ENCODE data around the gene DNAJA4. TPM values are rescaled to one million over a fixed set of nuclear protein-coding genes. Genes with fewer than 3 reads are reported as not detected.

DNAJA4 gene
- total RNA-seq, 1 donor from 2014 or later: 53.7 TPM

DNA sequence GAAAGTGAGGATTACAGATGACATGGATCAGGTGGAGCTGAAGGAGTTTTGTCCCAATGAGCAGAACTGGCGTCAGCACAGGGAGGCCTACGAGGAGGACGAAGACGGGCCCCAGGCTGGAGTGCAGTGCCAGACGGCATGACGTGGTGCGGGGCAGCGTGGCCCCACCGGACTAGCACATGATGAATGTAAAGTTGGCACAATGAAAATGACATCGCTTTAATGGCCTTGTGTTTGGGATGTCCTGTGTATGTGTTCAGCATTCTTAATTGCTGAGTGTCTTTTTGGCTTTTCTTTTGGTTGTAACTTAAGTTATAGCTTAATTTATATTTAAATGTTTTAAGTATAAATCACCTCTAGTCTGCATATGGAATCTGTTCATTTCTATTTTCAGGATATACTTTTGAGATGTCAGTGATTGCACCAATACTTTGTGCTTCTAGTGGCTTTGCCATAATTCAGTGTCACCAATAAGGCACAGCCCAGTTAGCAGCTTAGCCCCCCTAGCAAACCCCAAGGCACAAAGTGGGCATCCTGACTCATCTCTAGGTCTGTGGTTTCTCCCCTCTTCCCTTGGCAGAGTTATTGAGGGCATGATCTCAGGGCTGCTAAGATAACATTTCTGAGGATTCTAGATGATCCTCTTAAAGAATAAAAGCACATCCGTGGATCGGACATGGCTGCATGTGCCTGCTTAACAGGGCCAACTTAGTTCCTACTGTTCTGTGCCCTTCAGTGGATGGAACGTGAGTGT is 16.1 kb downstream of the DNAJA4 start:
- no peak for DNase-seq

DNA sequence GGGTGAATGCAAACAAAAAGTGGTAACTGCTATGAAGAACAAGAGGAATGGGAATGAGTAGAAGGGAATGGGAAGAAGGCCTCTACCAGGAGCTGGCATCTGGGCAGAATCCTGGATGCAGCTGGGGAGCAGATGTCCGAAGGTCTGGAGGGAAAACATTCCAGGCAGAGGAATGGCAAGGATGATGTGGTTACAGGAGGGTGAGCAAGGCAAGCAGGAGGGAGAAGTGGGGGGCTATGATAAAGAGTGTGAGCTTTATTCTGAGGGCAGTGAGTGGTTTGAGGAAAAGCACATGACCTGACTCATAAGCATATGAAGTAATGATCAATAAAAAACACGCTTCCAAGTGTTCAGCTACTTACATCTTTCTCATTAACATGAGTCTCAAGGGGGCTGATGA is 18.0 kb downstream of the DNAJA4 start:
- DNase-seq: no peak

DNA sequence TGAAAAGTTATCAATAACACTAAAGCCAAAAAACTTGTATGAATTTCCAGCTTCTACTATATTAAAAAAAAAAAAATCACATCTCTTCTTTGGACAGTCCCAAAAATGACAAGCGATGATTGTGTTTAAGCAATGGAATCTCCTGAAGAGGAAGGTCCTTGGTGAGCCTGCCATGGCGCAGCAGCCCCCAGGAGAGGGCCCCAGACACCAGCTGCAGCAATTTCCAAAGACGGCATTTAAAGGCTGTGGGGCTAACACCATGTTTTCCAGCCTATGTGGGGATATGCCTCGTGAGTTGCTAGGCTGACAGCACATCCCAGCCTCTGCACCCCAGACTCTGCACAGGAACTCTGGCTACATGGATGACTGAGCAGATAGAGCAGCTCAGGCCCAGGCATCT is 20.4 kb downstream of the DNAJA4 start:
- no peak for DNase-seq

DNA sequence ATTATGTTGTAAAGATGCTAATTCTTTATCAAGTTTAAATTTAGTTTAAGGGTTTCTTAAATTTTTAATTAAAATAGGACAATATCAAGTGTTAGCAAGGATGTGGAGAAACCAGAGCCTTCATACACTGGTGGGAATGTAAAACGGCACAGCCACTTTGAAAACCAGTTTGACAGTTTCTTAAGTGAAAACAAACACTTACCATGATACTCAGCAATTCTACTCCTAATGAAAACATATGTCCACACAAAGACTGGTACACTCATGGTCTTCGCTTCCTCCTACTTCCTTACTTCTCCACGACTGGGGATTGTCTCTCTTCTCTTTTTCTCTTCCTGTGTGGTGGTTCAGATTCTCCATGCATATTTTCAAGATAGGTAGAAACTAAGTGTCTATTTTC is 25.9 kb downstream of the DNAJA4 start:
- no peak for DNase-seq

DNA sequence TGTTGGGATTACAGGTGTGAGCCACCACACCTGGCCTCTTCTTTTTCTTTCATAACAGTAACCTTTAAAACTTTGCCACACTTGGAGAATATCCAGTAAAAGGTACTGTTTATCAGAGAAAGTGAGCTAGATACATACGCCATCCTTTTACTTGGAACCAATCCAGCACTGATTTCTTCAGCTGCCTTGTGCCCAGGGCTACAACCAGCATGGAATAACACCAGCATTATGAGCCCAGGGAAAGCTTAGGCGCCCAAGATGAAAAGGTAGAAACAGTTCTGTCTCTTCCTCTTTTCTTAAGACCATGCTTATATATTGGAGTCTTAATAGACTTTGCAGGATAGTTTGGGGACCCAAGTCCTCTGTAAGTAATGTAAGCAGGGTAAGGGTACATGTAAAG is 26.7 kb downstream of the DNAJA4 start:
- DNase-seq: no peak

DNA sequence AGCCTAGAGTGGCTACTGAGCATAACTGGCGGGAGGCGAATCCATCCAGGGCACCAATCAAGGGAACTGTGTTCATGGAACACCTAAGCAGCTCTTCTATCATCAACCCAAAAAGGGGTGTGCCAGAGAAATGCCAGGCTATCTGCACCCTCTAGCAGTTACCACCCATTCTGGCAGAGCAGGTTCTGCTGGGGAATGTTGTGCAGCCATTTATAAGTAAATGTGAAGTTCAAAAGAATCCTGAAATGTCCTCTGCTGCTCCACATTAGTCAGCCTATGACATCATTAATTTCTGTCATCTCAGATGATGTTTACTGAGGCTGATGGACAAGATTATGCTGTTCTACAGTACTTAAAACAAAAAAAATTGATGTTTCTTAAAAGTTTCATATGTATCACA is 27.3 kb downstream of the DNAJA4 start:
- peak; percentile 40 for DNase-seq

DNA sequence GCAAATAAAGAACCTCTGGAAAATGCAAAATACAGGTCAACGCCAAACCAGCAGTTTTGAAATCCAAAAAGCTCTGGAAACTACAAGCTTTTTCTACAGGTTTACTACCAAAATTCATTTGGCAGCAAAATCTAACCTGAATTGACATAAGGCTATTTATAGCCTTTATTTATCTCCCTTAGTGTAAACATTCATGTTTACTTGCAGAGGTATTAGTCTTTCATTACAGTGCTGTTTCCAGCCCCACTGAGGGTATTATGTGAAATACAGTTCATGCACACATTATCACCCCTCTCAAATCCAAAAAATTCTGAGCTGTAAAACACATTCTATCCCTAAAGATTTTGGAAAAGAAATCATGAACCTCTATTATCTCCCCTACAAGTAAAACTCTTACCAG is 27.9 kb downstream of the DNAJA4 start:
- no peak for DNase-seq

DNA sequence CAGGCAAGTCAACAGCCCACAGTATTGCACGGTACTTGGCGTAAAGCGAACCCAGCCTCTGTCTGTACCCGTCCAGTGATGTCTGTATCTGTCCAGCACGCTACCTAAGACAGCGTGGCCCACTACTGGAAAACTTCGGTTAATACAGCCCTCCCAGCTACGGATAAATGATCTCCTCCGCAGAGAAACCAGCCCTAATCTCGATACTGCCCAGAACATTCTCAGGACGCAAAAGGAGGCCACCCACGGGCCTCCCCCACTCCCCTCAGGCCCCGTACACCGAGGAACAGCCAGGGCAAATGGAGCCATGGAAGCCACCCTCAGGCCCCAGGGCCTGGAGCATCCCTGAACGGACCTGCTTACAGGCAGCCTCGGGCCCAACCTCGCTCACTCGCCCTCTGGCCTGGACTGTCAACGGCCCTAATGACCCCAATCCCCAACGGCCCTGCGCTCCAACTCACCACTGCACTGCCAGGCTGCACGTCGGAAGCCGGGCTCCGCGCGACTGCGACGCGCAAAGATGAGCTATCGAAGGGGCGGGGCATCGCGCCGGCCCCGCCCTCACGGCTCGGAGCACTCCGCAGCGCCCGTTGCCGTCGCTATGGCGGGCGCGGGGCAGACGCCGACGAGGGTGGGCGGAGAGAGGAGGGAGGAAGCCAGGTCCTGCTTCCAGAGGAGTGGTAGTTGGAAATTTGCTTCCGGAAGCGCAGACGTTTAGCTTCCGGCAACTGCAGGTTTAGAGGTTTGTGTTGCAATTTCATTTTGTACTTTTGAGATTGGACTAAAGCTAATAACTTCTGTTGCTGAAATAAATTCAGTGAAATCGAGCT is 35.0 kb downstream of the DNAJA4 start, which contains the start of gene SKIC8:
SKIC8 (minus strand) TSS at position 509 of the 830 bp plus-strand sequence. CDS start 3,923 bp downstream, outside the sequence.
- DNase-seq: peak; percentile 97

DNA sequence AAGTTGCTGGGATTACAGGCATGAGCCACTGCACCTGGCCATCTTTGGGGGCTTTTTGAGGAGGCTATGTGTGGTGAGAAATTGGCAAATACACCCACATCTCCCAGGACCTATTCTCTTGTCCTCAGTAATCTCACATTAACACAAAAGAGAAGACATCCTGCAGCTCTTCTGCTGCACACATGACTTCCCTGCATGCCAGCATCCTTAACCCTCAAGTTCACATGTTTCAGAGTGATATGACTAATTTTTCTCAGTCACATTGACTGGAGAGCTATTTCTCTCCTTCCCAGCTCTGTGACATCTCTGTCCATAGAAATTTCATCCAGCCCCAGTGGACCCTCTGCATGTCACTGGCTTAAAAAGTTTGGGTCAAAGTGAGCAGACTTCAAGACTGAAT is 37.0 kb downstream of the DNAJA4 start:
- no peak for DNase-seq

DNA sequence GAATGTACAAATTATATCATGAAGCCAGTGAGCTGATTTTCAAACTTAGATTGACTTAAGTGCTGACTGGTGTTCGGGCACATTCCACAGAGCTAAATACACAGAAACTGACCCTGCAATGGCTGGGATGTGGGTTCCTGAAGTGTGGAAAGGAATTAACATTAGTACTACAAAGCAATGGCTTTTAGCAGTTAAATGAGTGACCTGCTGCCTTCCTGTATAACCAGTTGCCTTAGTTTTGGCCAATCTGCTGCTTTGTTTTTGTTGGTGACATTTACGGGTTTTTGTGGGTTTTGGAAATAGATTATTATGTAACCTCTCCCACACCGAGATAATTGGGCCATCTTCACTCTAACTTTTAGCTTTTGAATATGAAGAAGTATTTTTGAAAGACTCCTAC is 37.5 kb downstream of the DNAJA4 start:
- DNase-seq: no peak

DNA sequence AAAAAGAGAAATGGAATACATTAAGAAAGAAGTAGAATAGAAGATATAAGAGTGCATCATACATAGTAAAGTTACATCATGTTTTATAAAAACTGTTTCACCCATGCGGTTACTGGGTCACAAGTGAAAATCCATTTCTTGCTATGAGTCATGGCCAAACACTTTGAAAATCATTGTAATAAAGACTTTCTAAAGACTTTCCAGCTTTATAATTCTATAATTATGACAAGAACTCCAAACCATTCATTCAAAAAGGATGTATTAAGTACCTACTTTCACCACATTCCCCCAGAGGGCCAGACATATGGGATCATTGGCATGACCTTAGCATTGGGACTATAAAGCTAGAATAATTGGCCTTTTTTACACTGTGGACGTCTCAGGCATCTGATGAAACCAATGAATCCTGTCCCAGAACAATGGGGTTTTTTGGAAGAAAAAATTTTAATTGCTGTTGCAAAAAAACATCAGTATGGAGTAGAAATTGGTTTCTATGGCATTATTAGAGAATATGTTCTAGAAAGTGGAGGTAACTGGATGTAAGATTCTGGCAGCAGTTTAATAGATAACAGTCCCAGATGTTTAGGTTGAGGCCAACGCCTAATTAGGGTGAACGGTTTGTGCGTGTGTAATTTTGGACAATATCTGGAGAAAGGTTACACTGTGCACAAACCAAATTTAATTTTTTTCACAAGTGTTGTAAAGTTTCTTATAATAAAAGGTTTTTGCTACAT is 38.4 kb downstream of the DNAJA4 start:
- DNase-seq: no peak

DNA sequence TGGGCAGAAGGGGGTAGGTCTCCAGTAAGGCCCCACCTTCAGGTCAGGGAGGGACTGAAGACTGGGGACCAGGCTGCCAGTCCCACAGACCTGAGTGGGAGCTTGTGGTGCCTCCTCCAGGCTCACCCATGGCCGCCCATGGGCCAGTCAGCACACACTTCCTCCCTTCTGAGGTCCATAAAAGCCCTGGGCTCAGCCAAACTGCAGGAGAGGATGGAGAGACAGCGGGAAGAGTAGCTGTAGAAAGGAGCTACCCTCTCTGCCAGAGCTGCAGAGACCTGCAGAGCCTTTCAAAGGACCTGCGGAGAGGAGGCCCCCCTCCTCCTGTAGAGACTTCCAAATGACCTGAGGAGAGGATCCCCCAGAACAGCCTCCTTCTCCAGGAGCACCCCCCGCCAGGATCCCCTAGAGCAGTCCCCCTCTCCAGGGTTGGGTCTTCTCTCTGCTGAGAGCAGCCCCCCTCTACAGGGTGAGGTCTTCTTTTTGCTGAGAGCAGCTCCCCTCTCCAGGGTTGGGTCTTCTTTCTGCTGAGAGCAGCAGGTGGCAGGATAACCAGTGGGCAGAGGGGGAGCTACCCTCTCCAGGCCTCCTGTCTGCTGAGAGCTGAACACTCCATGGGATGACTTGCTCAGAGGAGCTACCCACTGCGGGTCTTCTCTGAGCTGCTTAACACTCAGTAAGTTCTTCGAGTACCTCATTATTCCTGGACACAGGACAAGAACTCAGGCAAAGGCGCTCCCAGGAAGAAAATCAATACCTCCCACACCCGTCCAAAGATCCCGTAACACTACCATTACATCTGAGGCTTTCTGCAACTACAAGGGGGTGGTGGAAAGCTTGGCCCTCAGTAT is 40.1 kb downstream of the DNAJA4 start:
- DNase-seq: no peak

DNA sequence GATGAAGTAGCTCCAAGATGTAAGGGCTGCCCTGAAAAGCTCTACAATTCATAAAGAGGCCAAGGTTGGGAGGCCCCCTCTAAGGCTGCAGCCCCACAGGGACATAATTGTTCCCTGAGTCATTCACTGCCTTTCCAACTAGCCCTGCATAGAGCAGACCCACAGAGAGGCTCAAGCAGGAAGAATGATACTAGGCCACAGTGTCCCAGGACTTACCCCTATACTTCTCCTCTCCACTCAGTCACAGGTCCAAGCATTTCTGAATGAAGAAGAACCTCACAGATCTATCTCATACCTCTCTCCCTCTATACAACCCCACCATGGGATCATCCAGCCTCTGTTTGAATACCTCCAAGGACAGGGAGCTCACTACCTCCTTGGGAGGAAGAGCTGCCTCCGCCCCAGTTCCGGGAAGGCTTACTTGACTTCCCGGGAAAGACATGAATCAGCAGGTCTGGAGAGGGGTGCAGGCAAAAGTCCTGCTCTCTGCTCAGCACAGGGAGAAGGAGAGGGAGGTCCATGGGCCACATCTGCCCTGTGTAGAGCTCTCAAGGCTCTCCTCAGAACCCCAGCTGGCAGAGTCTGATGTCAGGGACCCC is 41.9 kb downstream of the DNAJA4 start:
- no peak for DNase-seq

DNA sequence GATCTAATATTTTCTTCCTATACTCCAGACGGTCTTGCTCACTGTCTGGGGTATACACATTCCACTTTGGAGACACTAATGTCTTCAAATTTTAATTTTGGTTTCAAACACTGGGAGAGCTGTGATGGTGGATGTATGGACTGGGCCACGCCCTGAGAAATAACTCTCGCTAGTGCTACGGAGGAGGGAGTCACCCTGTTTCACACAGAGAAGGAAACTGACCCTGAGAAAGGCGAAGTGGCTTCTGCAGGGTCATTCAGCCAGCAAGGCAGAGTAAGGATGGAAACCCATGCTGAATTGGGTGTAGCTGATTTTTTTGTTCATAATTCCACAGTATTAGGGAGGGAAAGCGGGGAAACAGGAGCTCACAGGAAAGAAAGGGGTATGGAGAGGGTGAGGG is 43.6 kb downstream of the DNAJA4 start:
- no peak for DNase-seq

DNA sequence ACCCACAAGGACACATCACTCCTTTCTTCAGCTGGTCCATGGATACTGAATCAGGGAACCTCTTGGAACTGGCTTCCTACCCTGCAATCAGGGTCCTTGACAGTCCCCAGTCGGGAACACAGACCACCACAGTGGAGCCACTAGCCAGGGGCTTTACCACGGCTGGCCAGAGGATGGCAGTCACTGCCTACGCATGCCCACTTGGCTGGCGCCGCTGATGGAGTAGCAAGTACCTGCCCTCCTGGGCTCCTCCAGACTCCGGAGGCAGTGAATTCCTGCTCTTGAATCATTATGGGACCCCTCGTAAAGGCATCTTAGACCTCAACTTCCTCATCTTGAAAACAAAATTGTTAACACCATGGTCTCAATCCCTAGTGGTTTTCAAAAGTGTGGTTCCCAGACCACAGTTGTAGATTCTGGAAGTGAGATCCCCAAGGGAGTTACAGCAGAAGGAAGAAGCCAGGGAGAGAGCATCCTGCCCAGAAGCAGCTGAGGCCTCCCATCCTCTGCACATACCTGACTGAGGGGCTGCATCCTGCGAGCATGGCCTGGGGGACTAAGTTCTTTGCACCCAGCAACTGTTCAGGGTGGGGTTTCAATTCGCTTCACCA is 44.2 kb downstream of the DNAJA4 start:
- DNase-seq: peak; percentile 85

DNA sequence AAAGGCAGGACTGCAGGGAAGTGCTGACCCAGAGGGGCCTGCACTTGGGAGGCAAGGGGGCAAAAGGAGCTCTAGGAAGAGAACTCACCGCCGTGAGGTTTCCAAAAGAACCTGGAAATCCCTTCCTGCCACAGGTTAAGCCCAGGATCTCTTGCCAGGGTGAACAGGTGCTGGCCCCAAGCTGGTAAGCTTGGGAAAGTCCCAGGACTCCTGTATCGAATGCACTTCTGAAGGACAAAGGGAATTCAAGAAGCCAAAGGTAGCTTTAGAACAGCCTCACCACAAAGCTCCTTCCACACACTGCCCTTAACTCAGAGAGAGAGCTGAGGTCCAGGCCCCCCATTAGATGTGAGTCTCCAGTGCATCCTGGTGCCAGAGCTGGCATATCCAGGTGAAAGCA is 46.9 kb downstream of the DNAJA4 start:
- no peak for DNase-seq

DNA sequence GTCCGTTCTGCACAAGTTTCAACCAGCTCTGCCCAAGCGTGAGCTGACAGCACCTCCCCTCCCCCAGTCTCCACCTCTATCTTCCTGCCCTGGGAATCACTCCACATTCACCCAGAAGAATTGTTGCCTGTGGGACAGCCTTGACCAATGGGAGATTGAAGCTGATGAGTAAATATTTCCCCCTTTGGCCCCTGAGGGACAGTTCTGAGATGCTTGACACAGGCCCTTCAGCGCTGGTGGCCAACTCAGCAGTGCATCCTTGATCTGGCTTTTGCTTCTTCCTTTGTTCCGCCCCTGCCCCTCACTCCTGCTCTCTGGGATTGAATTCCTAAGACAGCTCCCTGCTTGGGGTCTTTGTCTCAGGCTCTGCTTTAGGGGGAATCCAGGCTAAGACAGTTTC is 48.2 kb downstream of the DNAJA4 start:
- DNase-seq: no peak

DNA sequence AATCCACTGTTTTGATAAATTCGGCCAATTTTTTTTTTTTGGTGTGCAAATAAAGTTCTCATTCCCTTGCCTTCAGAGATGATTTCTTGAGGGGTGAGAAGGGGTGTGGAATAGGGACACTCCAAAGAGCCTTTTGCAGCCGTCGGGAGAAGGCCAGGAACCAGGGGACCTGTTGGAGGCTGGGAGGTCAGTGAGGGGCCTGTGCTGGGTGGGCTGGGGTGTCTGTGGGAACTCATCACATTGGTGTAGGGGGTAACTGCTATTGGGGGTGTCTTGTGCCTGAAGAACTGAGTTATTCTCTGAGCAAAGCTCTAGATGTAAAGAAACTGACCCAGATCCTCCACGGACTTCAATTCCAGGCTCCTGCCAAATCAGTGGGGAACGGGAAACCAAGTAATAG is 48.6 kb downstream of the DNAJA4 start:
- no peak for DNase-seq

DNA sequence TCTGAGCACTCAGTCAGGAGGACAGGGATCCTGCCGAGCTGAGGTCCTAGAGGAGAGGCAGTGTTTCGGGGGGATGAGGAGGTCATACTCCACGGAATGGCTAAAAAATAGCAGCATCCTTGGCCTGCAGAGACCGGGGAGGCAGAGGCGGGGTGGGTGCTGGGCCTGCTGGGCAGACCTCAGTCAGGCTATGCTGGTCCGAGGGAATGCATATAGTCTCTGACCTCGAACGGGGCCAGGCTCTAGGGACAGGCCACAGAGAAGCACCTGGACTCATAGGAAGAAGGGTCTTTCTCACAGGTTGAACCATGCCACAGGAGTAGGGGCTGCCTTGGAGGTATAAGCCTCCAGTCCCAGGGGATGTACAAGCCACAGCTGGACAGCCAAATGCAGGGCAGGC is 49.0 kb downstream of the DNAJA4 start:
- DNase-seq: no peak

DNA sequence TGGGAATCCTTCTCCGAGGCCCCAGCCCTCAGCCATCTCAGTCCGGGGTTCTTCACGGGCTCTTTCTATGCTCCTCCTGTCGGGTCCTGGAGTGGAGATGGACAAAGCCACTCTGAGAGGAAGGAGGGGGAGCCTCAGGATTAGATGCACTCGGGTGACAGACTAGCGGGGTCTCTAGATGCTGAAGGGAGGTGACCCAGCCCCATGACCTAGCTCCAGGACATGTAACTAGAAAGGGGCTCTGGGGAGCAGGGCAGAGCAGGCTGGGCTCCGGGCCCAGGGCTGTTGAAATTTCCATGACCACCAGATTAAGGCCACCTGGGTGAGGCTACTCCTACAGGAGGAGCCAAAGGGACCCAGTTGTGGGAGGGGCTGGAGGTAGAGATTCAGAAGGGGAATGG is 49.8 kb downstream of the DNAJA4 start:
- DNase-seq: no peak

DNA sequence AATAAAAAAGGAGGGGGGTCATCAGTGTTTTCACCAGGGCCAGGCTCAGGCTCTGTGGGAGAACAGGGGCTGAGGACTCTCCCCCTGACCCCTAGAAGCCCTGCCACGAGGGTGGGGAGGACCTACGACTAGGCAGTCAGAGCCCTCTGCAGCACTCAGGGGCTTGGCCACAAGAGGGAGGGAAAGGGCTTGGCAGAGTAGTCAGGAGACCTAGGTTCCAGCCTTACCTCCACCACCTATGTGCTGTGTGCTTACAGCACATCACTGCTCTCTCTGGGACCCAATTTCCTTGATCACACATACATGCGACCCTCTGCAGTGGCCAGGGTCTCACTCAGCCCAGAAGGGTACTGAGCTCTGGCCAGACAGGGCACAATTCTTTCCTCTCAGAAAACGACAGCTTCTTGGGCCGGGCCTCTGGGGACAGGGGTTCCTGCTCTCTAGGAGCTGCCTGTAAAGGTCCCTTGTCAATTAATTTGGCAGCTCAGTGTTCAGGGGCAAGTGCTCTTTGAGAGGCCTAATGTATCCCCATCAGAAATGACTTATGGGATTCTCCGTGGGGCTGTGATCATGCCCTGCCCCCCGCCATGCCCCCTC is 51.4 kb downstream of the DNAJA4 start:
- DNase-seq: no peak

All from tongue (tissue), 2 donors.